ENCODE measurements around the gene ACAA2.
"Not testable (repeated sequence)": the region's sequence is repeated elsewhere in the genome, so short reads cannot be mapped to it uniquely, and the experiment has no call there.

Gene ACAA2

DNA sequence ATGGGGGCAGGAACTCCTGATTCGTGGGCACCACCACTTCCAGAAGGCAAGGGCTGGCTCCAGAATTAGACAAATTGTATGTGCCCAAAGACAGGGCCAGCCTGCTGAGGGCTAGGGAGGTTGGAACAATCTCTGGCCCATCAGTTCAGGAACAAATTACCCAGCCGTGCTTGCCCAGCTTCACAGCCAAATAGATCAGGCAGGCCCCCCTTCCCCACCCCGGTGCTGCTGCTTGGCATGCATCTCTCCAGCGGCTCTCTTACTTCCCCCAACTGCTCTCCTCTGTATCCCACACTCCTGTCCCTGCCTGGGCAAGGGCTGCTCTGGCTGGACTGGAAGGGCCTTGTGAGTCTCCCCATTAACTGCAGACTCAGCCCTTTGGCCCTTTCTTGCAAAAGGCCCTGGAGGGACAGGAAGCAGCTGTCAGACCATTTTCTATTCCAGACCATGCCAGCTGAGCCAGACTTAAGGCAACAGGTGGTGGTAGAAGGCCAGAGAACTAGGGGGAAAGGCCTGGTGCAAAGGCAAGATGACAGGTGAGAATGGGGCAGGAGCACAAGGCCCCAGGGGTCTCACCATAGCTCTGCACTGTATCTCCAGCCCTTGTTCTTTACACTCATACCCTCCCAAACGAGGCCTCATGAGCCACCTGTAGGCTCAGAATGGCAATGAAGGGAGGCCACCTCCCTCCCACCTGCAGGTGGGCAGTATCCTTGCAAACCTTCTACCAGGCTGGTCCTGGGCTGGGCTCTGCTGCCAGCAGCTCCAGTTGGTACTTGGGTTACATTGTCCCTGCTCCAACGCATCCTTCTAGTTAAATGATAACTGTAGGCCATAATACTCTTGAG lies 30.7 kb upstream of the ACAA2 start:
- DNase-seq = no peak

DNA sequence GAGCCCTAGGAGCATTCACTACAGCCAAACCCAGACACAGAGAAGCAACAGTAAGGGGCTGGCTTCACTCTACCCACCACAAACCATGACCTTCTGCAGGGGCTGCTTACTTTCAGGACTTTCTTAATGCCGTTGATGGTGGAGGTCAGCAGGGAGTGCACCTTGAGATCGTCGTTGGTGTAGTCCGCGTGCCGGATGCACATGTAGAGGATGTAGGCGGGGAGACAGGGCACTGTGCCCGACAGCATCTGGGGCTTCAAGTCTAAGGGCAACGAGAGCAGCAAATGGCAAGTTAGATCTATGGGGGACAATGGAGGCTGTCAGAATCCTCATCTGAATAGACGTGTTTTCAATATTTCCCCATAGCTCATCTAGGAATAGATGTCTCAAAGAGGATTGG lies 29.8 kb upstream of the ACAA2 start:
- DNase-seq = no peak

DNA sequence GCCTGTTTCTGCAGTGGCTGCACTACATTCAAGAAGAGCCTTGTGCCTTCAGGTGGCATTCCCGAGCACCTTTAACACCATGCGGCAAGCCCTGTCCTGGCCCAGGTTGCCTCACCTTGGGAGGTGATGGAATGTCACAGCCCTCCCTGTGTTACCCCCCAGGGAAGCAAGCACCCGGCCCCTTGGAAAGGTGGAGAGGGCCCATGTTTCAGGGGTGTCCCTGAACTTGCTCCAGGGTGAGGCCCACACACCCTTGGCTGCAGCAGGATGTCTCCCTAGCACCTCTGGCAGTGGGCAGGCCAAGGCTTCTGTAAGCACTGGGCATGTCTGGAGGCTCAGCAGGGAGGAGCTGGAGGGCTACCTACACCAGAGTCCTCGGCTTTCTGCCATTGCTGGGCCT lies 29.3 kb upstream of the ACAA2 start:
- no peak for DNase-seq

DNA sequence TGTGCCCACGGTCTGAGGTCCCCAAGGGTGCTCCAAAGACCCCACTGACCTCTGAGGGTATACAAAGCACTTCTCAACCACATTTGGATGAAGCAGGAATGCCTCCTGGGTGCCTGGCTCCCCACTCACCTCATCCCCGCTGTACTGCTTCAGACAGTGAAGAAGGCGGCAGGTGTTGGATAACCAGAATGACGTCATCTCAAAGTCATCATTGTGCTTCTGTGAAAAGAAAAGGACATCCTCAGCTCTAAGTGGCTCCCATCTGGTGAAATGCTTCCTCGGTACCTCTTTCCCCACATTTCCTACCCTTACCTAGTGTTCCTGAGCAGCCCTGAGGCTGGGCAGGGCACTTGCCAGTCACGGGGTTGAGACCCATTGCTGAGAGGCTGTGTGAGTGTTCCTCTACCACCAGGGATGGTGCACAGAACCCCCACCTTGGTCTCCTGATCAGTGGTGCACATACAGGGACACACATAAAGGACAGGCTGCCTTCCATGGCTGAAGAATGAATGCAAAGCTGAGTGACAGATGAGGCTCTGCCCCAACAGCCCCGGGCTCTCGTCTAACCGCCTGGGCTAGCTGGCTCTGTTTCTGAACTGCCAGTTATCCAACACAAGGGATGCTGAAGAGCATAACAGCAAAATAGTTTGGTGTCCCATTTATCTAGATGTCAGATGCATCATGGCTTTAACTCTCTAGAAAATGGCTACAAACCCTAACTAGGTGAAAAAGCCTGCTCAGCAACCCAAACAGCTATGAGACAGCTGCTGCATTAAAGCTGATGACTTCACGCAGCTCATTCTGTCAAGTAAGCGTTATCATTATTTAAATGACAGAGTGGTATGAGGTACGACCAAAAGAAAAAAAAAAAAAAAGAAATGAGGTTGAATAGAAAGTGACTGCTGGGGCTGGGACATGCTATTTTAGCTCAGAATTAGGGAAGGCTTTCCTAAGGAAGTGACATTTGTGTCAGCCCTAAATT lies 28.2 kb upstream of the ACAA2 start:
- no peak for DNase-seq

DNA sequence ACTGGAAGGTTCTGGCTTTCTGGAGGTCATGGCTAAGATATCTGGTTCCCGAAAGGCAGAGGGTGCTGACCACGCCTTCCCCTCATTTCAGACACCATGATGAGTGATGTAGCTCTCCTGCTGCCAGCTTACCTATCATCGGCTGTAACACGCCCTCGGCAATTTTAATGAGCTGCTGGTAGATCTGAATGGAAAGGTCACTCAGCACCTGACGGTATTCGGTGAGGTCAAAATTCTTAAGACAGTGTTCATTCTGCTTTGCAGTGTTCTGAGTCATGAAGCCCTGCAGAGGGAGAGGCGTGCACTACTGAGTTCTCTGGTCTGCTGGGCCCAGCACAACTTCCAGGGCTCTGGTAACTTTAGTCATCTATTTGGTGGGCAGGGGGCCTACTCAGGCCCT lies 25.7 kb upstream of the ACAA2 start:
- no peak for DNase-seq

DNA sequence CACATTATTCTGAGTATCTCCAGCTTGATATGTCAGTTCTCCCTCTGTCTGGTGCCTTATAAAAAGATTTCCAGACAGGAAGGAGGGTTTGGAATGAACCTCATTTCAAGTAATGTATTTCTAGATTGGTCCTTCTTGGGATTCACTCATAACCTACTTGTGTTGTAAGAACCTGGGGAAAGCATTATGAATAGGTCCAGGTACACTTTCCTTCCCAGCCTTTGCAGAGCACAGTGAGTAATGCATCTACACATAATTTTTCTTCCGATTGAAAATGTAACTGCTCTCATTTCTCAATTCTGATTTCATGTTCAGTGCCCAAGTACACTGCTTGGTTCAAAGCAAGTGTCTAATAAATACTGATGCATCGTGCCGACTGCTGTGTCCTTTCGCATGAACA lies 25.0 kb upstream of the ACAA2 start:
- no peak for DNase-seq

DNA sequence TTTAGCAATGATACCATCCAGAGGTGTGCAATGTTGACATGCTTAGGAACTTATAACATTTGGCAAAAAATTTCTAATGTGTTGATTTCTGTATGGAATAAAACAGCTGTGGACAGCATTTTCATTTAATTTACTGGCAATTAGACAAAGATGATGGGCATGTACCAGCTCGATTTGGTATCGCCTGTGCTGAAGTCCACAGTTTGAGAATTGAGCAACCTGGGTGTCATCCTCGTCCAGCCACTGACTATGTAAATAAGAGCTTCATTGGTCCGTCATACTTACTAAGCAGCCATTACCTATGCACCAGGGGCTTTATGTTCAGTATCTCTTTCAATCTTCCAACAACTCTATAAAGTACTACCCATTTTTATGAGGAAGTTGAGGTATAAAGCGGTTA lies 24.6 kb upstream of the ACAA2 start:
- DNase-seq = no peak

DNA sequence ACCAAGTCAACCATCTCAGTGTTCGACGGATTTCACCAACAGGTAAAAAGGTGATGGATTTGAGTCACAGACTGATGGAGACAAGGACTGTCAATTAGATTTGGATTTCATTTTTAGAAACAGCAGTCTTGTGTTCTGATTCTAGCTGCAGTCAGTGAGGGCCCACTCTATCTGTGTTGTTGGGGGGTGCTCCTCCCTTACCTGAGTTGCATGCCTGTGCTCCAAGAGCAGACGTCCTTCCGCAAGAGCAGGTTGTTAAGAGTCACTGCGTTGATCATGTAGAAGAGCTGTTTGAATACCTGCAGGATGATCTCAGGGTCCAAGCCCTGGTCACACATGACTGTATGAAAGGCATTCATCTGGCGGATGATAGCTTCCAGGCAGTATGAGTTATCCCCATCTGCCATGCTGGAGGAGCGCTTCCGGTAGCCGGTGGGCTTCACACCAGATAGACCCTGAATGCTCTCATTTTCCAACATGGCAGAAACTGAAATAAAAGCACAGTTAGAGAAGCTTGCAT lies 24.0 kb upstream of the ACAA2 start:
- DNase-seq = not testable (repeated sequence)

DNA sequence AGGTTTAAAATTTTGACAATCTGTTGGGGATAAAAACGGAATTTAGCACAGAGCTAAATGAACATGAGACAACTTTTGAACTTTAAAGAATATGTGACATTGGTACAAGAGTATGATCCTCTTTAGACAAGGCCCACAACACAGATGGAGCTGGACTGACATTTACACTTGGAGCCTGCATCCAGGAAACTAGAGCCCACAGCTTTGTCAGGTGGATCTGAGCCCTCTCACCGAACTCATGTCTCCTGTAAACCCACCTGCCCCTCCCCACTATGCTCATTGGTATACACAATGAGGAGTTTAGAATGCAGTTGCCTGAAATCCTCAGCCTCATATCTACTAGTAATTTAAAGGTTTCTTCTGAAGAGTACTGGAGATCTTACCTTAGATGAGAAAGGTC lies 22.1 kb upstream of the ACAA2 start:
- DNase-seq = no peak

DNA sequence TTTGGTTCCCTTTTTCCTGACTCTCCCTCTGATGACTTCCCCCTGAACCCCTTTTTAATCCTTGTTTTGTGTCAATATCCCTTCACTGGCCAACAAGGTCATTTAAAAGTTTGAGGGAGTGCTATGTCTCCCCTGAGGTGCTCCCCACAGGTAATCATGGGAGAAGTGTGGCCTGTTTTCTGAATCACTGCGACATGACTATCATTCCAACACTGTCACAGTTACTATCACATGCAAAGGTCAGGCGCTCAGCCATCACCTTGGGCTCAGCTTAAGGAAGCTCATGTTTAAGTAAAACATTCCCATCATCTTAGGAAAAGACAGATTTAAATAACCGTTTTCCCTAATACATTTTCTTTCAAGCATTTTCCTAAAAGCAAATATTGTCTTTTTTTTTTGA lies 20.9 kb upstream of the ACAA2 start:
- DNase-seq = no peak

DNA sequence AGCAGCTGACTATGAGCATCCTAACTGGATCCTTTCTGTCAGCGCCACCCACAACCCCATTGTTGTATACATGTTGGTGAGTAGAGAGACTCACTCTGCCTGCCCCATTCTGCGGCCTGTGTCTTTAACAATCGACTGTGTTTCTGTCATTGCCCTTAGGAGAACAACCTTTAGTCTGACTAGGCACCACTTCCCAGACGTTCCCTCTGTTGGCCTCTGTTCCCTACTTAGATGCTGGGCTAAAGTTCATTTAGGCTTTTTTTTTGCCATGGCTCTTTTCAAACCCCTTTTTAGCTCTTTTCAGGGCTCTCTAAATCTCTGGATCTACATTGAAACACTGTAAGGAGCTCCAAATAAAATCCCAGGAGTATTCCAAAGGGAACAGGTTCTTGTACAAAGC lies 20.5 kb upstream of the ACAA2 start:
- no peak for DNase-seq

DNA sequence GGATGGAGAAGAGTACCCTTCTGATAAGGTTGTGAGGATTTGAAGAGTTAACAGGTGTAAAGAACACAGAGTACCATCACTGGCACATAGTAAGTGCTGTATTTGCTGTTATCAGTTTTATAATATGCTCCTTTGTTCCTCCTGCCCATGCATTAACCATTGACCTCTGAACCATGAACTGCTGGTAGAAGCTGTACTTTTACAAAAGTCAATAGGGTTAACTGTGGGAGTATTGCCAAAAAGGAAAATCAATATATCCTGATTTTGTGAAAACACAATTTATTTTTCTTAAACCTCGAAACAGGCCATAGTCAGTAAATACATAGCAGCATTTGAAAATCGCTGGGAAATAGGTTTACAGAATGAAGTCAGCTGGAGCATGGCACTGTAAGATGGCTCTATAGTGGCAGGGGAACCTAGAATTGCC lies 18.9 kb upstream of the ACAA2 start:
- DNase-seq = no peak

DNA sequence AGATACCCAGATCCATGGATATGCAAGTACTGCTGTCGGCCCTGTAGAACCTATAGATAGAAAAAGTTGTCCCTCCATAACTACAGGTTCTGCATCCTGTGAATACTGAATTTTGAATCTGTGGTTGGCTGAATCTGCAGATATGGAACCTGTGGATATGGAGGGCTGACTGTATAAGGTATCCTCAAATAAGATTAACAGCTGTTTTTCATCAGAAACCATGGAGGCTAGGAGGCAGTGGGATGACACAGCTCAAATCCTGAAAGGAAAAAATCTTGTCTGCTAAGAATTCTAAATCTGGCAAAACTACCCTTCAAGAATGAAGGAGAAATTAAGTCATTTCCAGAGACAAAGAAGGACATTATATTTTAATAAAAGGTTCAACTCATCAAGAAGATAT lies 14.7 kb upstream of the ACAA2 start:
- no peak for DNase-seq

DNA sequence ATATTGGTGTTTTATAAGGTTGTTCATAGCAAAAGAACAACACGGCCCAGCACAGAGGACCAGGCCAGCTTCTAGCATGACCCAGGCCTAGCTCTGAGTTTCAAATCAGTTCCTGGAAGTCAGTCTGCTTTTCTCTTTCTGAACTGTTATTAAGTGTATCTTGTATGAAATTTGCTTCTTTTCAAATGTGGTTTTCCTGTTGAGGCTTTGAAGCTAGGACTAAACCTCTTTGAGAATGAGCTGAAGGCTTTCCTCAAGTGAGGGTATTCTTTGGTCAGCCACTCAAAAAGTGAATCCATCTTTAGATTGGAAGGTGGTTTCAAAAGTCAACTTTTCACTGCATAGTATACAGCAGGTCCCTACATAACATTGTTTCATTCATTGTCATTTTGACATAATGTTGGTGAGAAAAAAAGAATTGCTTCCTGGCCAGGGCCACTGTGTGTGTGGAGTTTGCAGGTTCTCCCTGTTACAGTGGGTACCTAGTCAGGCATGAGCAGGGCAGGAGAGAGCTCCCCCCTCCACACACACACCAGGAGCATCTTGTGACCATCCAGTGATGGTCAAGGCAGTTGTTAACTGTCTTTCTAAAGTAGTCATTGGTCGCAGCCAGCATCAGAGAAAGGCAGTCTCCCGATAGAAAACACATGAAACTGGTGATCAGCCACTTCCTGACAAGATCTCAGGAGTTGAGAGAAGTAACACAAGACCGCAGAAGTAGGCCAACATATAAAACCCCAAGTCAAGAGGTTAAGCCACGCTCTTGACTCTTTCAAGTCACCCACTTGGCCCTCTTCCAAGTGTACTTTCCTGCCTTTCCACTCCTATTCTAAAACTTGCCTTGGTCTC lies 6.7 kb upstream of the ACAA2 start:
- DNase-seq = peak; percentile 73

DNA sequence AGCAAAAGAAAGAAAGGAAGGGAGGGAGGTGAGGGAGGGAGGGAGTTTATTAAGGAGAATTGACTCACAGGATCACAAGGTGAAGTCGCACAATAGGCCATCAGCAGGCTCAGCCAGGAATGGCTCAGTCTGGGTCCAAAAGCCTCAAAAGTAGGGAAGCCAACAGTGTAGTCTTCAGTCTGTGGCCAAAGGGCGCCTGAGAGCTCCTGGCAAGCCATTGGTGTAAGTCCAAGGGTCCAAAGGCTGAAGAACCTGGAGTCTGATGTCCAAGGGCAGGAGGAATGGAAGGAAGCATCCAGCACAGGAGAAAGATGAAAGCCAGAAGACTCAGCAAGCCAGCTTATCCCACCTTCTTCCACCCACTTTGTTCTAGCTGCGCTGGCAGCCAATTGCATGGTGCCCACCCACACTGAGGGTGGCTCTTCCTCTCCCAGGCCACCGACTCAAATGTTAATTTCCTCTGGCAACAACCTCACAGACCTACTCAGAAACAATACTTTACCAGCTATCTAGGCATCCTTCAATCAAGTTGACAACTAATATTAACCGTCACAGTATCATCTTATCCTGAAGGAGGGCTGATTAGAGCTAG lies 5.8 kb upstream of the ACAA2 start:
- no peak for DNase-seq

DNA sequence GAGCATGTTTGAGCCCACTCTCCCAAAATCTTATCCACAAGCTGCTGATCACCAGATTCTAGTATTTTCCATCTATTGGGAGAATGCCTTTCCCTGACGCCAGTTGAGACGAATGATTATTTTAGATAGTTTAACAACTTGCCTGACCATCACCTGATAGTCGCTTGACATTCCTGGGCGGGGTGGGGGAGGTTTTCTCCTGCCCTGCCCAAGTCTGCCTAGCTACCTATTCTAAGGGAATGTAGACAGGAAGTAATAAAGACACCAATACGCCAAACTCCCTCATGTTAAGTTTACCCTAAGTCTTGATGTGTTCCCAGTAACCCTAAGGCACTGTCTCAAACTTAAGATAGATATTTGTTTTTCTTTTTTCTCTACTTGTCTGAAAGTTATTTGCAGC lies 4.6 kb upstream of the ACAA2 start:
- no peak for DNase-seq

DNA sequence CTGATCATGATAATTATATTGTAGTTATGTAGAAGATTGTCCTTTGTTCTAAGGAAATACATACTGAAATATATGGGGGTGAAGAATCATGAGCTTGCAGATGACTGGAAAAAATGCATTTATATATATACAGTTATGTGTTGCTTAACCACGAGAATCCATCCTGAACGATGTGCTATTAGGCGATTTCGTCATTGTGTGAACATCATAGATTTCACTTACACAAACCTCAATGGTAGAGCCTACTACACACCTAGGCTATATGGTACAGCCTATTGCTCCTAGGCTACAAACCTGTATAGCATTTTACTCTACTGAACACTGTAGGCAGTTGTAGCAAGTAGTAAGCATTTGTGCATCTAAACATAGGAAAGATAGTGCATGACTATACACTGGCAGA lies 2.6 kb upstream of the ACAA2 start:
- DNase-seq = no peak

DNA sequence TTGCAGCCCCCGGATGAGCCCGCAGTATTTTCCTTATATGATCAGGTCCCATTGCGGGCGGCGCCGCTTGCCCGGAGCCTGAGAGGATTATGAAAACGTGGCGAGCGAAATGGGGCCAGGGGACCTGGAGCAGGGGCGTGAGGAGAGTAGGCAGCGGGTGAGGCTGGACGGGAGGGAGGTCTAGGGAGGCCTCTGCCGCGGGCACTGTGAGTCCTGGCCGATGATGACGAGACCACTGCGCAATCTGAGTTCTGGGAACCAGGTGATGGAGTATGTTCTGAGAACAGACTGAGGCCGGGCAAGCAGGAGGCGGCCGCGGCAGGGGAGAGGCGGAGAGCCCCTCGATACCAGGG lies 790 bp upstream of the ACAA2 start:
- peak; percentile 63 for DNase-seq

DNA sequence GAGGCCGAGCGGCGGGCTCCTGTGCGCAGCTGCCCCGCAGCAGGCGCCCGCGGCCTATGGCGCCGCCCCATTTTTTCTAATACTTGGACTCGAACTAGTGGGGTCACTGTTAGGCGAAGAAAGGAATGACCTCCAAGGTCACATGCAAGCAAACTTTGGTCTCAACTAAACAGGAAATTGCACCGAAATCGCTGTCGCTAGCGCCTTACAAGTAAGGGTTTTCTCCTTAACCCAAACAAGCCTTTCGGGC lies 339 bp downstream of the ACAA2 start:
- DNase-seq = no peak

DNA sequence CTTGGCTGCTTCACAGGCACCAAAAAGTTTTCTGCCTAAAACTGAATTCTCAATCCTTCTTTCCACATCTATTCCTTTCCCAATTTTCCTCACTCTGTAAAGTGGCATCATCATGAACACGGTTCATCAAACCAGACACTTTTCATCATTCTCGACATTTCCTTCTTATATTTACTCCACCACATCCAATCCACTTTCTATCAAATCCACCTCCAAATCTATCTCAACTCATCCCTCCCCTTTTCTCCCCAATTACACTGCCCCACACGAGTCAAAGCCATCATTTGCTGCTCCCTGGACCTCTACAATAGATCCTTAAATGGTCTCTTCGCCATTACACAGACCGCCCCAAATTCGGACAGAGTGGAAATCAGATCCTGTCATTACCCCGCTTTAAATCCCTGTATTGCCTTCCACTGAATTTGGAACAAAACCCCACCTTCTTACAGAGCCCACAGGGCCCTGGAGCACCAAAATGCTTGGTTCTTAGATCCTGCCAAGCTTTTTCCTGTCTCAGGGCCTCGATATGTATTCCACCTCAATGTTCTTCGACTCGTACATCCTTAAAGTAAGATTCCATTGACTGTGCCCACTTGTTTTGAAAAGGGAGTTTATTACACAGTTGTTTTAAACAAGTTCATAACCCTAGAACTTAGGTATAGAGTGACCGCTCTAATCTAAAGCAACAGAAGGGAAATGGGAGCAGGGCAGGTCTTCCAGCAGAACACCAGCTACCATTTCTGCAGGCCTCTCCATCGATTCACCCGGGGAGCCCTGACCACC lies 856 bp downstream of the ACAA2 start:
- DNase-seq = no peak

DNA sequence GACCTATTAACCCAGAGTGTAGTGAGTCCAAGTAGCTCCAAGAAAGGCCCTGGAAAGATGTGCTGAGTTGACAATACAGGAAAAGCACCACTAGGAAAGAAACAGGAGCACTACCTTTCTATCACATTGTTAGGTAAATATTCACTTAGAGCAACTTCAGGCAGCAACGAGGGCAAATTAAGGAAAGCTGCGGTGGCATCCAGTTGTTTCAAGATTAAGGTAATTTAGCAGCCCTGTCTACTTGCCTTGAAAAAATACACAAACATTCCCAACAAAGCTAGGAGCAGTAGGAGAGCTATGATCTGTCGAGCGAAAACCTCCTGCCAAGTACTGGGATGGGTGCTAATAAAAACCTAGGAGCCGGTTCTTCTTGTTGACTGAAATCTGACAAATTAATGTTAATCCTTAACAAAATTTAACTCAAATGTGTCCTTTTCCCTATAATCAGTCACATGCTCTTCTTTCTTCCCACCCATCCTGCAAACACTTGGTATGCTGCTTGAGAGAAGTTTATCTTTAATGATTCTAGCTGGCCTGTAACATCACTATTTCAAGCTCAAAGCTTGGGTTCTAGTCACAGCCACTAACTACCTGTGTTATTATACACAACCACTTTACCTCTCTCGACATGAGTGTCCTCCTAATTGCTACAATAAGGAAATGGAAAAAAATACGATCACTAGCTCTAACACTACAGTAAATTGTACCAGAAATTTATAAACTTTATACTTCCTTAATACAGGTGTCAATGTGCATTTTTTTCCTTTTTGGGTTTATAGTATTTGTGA lies 2.0 kb downstream of the ACAA2 start:
- no peak for DNase-seq

Data from CD4-positive, alpha-beta T cell treated with Interleukin-10 for 1 hour (primary cell).